Common myeloid progenitor, CD34-positive (primary cell): Measurements from ENCODE around the gene FCRL1.

Experiments
- CTCF ChIA-PET: fragments of 350-600 bp; sonication (Branson Sonifier 250); formaldehyde crosslinking; loops from one replicate; lab custom pipeline; 2021; ENCODE audit warnings: antibody characterized with exemption; lab: Charles Lee
- POLR2A ChIA-PET: fragments of 350-600 bp; sonication (Branson Sonifier 250); formaldehyde crosslinking; loops from one replicate; lab custom pipeline; 2021; ENCODE audit warnings: antibody characterized with exemption; lab: Charles Lee
- DNase-seq, 3 donors: peaks; one replicate each; pipeline versions ENCODE4 v3.0.0 to v3.0.0-alpha.2; 2013
- H3K27ac ChIP-seq, 2 experiments: 1 replicate in 1 of 2; 2 replicates in 1 of 2; pipeline ENCODE4 v1.7.0; 2013; ENCODE audit warnings: inconsistent platforms in 2 of 2, low read length in 2 of 2, mild to moderate bottlenecking in 2 of 2, low read depth in 1 of 2, moderate library complexity in 1 of 2; ENCODE audit not compliant: severe bottlenecking in 2 of 2, insufficient read depth in 1 of 2, poor library complexity in 1 of 2
- H3K27me3 ChIP-seq, 5 experiments: replicated peaks in 2 of 5; 1 replicate in 3 of 5; 2 replicates in 2 of 5; pipeline versions ENCODE4 v1.6.1 to v1.7.0; 2013; ENCODE audit warnings: low read length in 4 of 5, mild to moderate bottlenecking in 2 of 5, moderate library complexity in 2 of 5, inconsistent platforms in 1 of 5; ENCODE audit not compliant: insufficient read depth in 5 of 5, control insufficient read depth in 4 of 5
- H3K36me3 ChIP-seq, 4 experiments: 1 replicate in 2 of 4; 2 replicates in 2 of 4; pipeline versions ENCODE4 v1.6.1 to v1.7.0; 2013; ENCODE audit warnings: low read length in 3 of 4, control low read depth in 1 of 4, mild to moderate bottlenecking in 1 of 4; ENCODE audit not compliant: control insufficient read depth in 4 of 4, insufficient read depth in 4 of 4
- H3K4me1 ChIP-seq, 4 experiments: 1 replicate in 3 of 4; 2 replicates in 1 of 4; pipeline versions ENCODE4 v1.6.1 to v1.7.1; 2013; ENCODE audit warnings: low read length in 3 of 4, mild to moderate bottlenecking in 3 of 4, control low read depth in 1 of 4, inconsistent platforms in 1 of 4, moderate library complexity in 1 of 4; ENCODE audit not compliant: control insufficient read depth in 4 of 4, insufficient read depth in 4 of 4; ENCODE audit errors: control extremely low read depth in 1 of 4
- H3K4me3 ChIP-seq, 7 experiments: 1 replicate in 4 of 7; 2 replicates in 3 of 7; pipeline versions ENCODE4 v1.5.1 to v1.7.0; 2013; ENCODE audit warnings: mild to moderate bottlenecking in 7 of 7, low read length in 6 of 7, moderate library complexity in 6 of 7, inconsistent platforms in 2 of 7, low read depth in 2 of 7, control low read depth in 1 of 7; ENCODE audit not compliant: insufficient read depth in 4 of 7, control insufficient read depth in 1 of 7; ENCODE audit errors: extremely low read depth in 1 of 7
- H3K9me3 ChIP-seq, 5 experiments: 1 replicate in 4 of 5; 2 replicates in 1 of 5; pipeline versions ENCODE4 v1.6.1 to v1.7.1; 2013; ENCODE audit warnings: low read length in 4 of 5, mild to moderate bottlenecking in 2 of 5, inconsistent platforms in 1 of 5, low read depth in 1 of 5, moderate library complexity in 1 of 5; ENCODE audit not compliant: control insufficient read depth in 4 of 5, insufficient read depth in 2 of 5; ENCODE audit errors: control extremely low read depth in 1 of 5
- WGBS: methylation state at CpG from one replicate; pipeline ENCODE4 v1.1.5; 2013; ENCODE audit not compliant: insufficient coverage; 5-methylcytosine and 5-hydroxymethylcytosine counted together

Gene FCRL1

DNA sequence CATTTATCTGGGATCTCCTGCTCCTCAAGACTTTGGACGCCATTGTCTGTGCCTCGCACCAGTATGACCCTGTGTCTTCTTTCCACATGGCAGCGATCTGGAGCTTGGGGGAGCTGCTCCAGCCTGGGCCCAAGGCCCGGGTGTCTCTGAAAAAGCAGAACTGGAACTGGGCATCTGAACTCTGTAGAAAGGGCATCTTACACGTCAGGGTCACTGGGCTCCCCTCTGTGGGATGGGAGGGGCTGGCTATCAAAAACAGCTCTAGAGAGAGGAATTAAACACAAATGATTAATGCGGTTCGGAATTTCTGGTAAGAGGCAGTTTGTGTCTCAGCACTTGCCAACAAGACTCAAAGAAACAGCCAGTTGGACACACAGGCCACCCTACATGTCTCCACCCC is 16.1 kb downstream of the FCRL1 start:
- H3K27ac ChIP-seq = no peak overlapping the region
- H3K4me3 ChIP-seq = no peak overlapping the region
- H3K27me3 ChIP-seq = no peaks in the 10 kb centered on the region
- CTCF ChIA-PET = interaction anchor here (1.8 kb wide), 1 partner anchor 25 kb away, joined by 5 read pairs; no protein-coding TSS in a partner anchor
- WGBS = 96% methylated on average over 7 of the region's 7 CpGs
- H3K36me3 ChIP-seq = no peaks in the 10 kb centered on the region
- DNase-seq = no peak
- H3K4me1 ChIP-seq = no peaks in the 10 kb centered on the region
- POLR2A ChIA-PET = no interaction called here
- H3K9me3 ChIP-seq = peaks cover 0 to 1% (median 0%) of the 10 kb centered on the region in 5 experiments

DNA sequence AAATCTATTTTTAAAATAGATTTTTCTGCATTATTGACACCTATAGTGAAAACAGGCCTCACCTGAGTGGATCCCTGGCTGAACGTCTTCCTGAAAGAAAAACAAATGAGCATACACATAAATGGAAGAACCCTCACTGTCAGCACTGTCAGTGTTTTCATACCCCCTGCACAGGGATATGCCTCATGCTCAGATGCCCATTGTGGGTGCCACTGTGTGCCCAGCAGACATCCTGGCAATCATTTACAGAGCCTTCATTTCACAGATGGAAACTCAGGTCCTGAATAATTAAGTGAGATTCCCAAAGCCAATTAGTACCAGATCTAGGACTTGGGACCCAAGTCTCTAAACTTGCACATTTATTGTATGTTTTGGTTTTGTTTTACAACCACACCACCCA is 19.9 kb downstream of the FCRL1 start:
- Histone ChIP-seq H3K27ac (no peak overlapping the region), H3K9me3 (peaks cover 0 to 1% (median 0%) of the 10 kb centered on the region in 5 experiments), H3K4me3 (no peak overlapping the region), H3K4me1 (no peaks in the 10 kb centered on the region), H3K36me3 (no peaks in the 10 kb centered on the region), H3K27me3 (no peaks in the 10 kb centered on the region)
- WGBS = 100% methylated on average over 1 of the region's 1 CpG
- DNase-seq = no peak
- POLR2A ChIA-PET = no interaction called here
- CTCF ChIA-PET = no interaction called here

DNA sequence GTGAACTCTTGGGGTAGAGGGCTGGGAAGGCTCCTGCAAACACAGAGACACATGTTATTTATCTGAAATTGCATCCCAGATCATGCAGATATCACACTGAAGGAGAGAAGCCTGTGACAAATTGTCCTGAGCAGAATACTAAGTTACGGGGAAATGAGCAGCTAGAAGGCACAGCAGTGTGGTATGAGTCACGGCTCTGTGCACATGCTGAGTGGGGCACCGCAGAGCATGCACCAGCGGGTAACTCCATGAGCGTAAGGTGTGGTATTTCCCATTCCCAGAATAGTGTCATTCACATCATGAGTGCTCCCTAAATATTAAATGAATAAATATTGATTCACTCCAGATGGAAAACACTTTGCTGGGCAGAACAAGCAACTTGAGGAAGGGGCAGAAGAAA is 21.7 kb downstream of the FCRL1 start:
- Histone ChIP-seq H3K36me3 (no peaks in the 10 kb centered on the region), H3K4me1 (no peaks in the 10 kb centered on the region), H3K27ac (no peak overlapping the region), H3K4me3 (no peak overlapping the region), H3K27me3 (no peaks in the 10 kb centered on the region), H3K9me3 (peaks cover 0 to 10% (median 7%) of the 10 kb centered on the region in 5 experiments)
- ChIA-PET CTCF (no interaction called here), POLR2A (no interaction called here)
- DNase-seq = no peak
- WGBS = 100% methylated on average over 1 of the region's 5 CpGs

DNA sequence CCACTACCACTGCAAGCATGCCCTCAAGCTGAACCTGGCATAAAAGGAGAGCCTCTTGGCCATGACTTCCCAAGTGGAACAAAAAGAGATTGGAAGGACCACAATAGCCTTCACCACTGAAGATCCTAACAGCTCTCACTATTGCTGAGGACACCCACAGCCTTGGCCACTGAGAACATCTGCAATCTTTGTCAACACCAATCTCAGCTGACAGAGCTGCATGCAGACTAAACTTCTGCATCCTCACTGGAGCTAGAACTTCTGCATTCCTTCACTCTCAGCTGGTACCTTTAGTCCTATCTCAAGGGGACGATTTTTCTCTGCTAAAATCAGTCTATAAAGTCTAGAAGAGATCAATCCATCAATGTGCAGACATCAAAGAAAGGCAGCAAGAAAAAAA is 34.7 kb downstream of the FCRL1 start:
- POLR2A ChIA-PET = no interaction called here

DNA sequence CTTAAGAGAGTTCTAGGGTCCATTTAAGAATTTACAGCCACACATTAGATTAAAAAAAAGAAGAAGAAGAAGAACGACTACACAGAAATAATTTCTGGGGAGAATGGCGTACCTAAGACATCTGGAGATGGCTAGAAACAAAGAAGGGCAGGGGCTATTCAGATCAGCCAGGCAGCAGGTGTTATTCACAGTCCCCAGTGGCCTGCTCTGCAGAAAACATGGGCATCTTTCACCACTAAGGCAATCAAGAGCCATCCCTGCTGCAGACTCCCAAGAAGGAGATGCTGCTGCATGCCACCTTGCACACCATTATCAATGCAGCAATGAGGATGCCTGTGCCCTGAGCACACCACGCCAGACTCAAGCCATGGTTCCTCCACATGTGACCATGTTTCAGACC is 35.1 kb downstream of the FCRL1 start:
- CTCF ChIA-PET = interaction anchor here (1.0 to 2.7 kb wide), 2 partner anchors 11 to 205 kb away, joined by 3 to 8 read pairs; no protein-coding TSS in a partner anchor
- Histone ChIP-seq H3K36me3 (no peaks in the 10 kb centered on the region), H3K27me3 (no peaks in the 10 kb centered on the region), H3K27ac (no peak overlapping the region), H3K9me3 (no peaks in the 10 kb centered on the region), H3K4me3 (no peak overlapping the region), H3K4me1 (peaks cover 14 to 38% (median 23%) of the 10 kb centered on the region in 4 experiments)
- WGBS = 100% methylated on average over 1 of the region's 3 CpGs
- no peak for DNase-seq
- POLR2A ChIA-PET = no interaction called here

More for the DNA sequence above, 34.7 kb downstream of the FCRL1 start:
- WGBS = 43% methylated on average over 1 of the region's 1 CpG
- no peak overlapping the region for H3K27ac ChIP-seq
- DNase-seq = peak in 2 of 3 donors; percentile 45 to 59
- peaks cover 14 to 38% (median 23%) of the 10 kb centered on the region in 4 experiments for H3K4me1 ChIP-seq
- CTCF ChIA-PET = interaction anchor here (1.0 to 2.7 kb wide), 2 partner anchors 12 to 205 kb away, joined by 3 to 8 read pairs; no protein-coding TSS in a partner anchor
- no peaks in the 10 kb centered on the region for H3K9me3 ChIP-seq
- no peaks in the 10 kb centered on the region for H3K36me3 ChIP-seq
- no peaks in the 10 kb centered on the region for H3K27me3 ChIP-seq
- H3K4me3 ChIP-seq = no peak overlapping the region

GRCh38 chr1:157782931-157783330 is 37.0 kb downstream of the FCRL1 start:
- no peaks in the 10 kb centered on the region for H3K9me3 ChIP-seq
- no peaks in the 10 kb centered on the region for H3K27me3 ChIP-seq
- no peaks in the 10 kb centered on the region for H3K36me3 ChIP-seq
- peak; percentile 49 to 85 (median 67) for DNase-seq
- POLR2A ChIA-PET = no interaction called here
- peak overlapping the region in 1 of 7 experiments; percentile 8 for H3K4me3 ChIP-seq
- 0% methylated on average over 1 of the region's 1 CpG for WGBS
- H3K27ac ChIP-seq = no peak overlapping the region
- CTCF ChIA-PET = interaction anchor here (1.3 to 1.9 kb wide), 3 partner anchors 9 to 22 kb away, joined by 4 to 5 read pairs (median 5); no protein-coding TSS in a partner anchor
- peaks cover 14 to 38% (median 24%) of the 10 kb centered on the region in 4 experiments for H3K4me1 ChIP-seq

DNA sequence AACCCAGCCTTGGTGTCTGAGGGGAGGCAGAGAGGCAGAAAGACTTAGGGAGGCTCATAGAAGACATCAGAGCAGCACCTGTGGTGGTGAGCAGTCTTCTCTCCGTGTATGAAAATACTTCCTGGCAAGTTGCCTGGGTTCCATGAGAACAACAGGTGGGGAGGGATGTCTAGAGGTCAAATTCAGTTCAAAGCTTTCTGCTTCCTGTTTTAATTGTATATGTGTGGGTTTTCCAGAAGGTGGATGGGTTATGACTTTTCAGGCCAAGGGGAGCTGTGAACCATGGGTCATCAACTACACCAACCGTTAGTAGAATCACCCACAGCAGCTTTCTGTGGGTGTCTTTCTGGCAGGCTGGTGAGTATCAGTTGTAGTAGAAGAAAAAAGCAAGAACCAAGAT is 38.9 kb downstream of the FCRL1 start:
- peak in 2 of 3 donors; percentile 43 to 53 for DNase-seq
- Histone ChIP-seq H3K4me3 (no peak overlapping the region), H3K27me3 (no peaks in the 10 kb centered on the region), H3K9me3 (no peaks in the 10 kb centered on the region), H3K36me3 (no peaks in the 10 kb centered on the region), H3K27ac (no peak overlapping the region), H3K4me1 (peaks cover 14 to 54% (median 34%) of the 10 kb centered on the region in 4 experiments)
- ChIA-PET CTCF (no interaction called here), POLR2A (no interaction called here)
- WGBS = 13% methylated on average over 1 of the region's 2 CpGs
